Neural progenitor cell (in vitro differentiated cells): ENCODE results near the gene SAMHD1. TPM values are rescaled to one million over a fixed set of nuclear protein-coding genes. Genes with fewer than 3 reads are reported as not detected.

Source experiments
- DNase-seq: peaks from one replicate; pipeline ENCODE4 v3.0.0-alpha.2; 2016; ENCODE audit warnings: low spot score
- H2AFZ ChIP-seq: fragments of 200-600 bp; sonication (generic); replicated peaks from 2 replicates; pipeline ENCODE4 v1.6.1; 2016; ENCODE audit warnings: antibody characterized with exemption
- H3F3A ChIP-seq: fragments of 200-600 bp; sonication (generic); 2 replicates; pipeline ENCODE4 v1.6.1; 2016; ENCODE audit warnings: antibody characterized with exemption, low read depth
- H3K27ac ChIP-seq: fragments of 200-600 bp; sonication (generic); 2 replicates; pipeline ENCODE4 v1.5.1; 2016; ENCODE audit warnings: mild to moderate bottlenecking
- H3K27me3 ChIP-seq: fragments of 200-600 bp; sonication (generic); 2 replicates; pipeline ENCODE4 v1.6.1; 2016; ENCODE audit warnings: mild to moderate bottlenecking, moderate library complexity
- H3K36me3 ChIP-seq: fragments of 200-600 bp; sonication (generic); 2 replicates; pipeline ENCODE4 v1.5.1; 2016
- H3K4me1 ChIP-seq: fragments of 200-600 bp; sonication (generic); 2 replicates; pipeline ENCODE4 v1.6.1; 2016; ENCODE audit warnings: mixed run types
- H3K4me2 ChIP-seq: fragments of 200-600 bp; sonication (generic); 2 replicates; pipeline ENCODE4 v1.6.1; 2016
- H3K4me3 ChIP-seq: fragments of 200-600 bp; sonication (generic); 2 replicates; pipeline ENCODE4 v1.5.1; 2016
- H3K79me2 ChIP-seq: fragments of 200-600 bp; sonication (generic); 2 replicates; pipeline ENCODE4 v1.6.1; 2016; ENCODE audit warnings: low read depth
- H3K9ac ChIP-seq: fragments of 200-600 bp; sonication (generic); 2 replicates; pipeline ENCODE4 v1.6.1; 2016
- H3K9me3 ChIP-seq: fragments of 200-600 bp; sonication (generic); 2 replicates; pipeline ENCODE4 v1.5.1; 2016; ENCODE audit warnings: low read depth
- H4K20me1 ChIP-seq: fragments of 200-600 bp; sonication (generic); 2 replicates; pipeline ENCODE4 v1.6.1; 2016; ENCODE audit warnings: low read depth
- H3K27ac Mint-ChIP-seq: 3 replicates; pipeline ENCODE4 v1.8.0; 2021; ENCODE audit warnings: mixed read lengths
- H3K27me3 Mint-ChIP-seq: 2 replicates; pipeline ENCODE4 v1.8.0; 2022; ENCODE audit warnings: low read depth, mild to moderate bottlenecking, inconsistent platforms, moderate library complexity, mixed read lengths; ENCODE audit not compliant: insufficient read depth
- H3K36me3 Mint-ChIP-seq: 3 replicates; pipeline ENCODE4 v1.8.0; 2021; ENCODE audit warnings: mixed read lengths
- H3K4me1 Mint-ChIP-seq: 3 replicates; pipeline ENCODE4 v1.8.0; 2021; ENCODE audit warnings: mixed read lengths
- H3K4me3 Mint-ChIP-seq: 3 replicates; pipeline ENCODE4 v1.8.0; 2021; ENCODE audit warnings: mild to moderate bottlenecking, moderate library complexity, mixed read lengths
- H3K9me3 Mint-ChIP-seq: 3 replicates; pipeline ENCODE4 v1.8.0; 2020; ENCODE audit warnings: mixed read lengths
- EZH2 ChIP-seq: fragments of 200-600 bp; sonication (generic); IDR thresholded peaks from 2 replicates; pipeline ENCODE4 v1.6.1; 2017; ENCODE audit warnings: antibody characterized with exemption, mild to moderate bottlenecking, moderate library complexity
- EZH2phosphoT487 ChIP-seq: fragments of 200-600 bp; sonication (generic); IDR thresholded peaks from 2 replicates; pipeline ENCODE4 v1.6.1; 2017; ENCODE audit warnings: antibody characterized with exemption
- total RNA-seq: library from RNA; depleted of rRNA; stranded (reverse); fragments of >200 nt; gene quantifications from 2 replicates; pipeline ENCODE4 v1.2.3, GENCODE V29; 2015; ENCODE audit warnings: low replicate concordance
- TF ChIP-seq, protein P1 (sequence below): fragments of 200-600 bp; sonication (generic); IDR thresholded peaks from 2 replicates; pipeline ENCODE4 v1.5.1; 2017; ENCODE audit warnings: antibody characterized with exemption, mild to moderate bottlenecking

Gene SAMHD1
- total RNA-seq, 1 donor from 2014 or later = 29.0 TPM

GRCh38 chr20:36865076-36865860, 86.2 kb downstream of the SAMHD1 start:
- H3F3A ChIP-seq = peaks cover 7% of the 10 kb centered on the region
- no peak overlapping the region for H3K4me3 ChIP-seq
- H3K4me3 Mint-ChIP-seq = peak overlapping the region; percentile 84
- H3K4me1 Mint-ChIP-seq = peaks cover 19% of the 10 kb centered on the region
- no peak overlapping the region for H3K27ac Mint-ChIP-seq
- H3K79me2 ChIP-seq = peaks cover 30% of the 10 kb centered on the region
- H3K27me3 ChIP-seq = peaks cover 11% of the 10 kb centered on the region
- peaks cover 13% of the 10 kb centered on the region for H3K4me1 ChIP-seq
- H3K9me3 ChIP-seq = no peaks in the 10 kb centered on the region
- no peak overlapping the region for H3K27ac ChIP-seq
- no peaks in the 10 kb centered on the region for H3K36me3 ChIP-seq
- H3K9ac ChIP-seq = no peak overlapping the region
- no peak for DNase-seq
- no peaks in the 10 kb centered on the region for H3K9me3 Mint-ChIP-seq
- TF ChIP-seq EZH2phosphoT487 = no peak
- TF ChIP-seq, protein P1, sequence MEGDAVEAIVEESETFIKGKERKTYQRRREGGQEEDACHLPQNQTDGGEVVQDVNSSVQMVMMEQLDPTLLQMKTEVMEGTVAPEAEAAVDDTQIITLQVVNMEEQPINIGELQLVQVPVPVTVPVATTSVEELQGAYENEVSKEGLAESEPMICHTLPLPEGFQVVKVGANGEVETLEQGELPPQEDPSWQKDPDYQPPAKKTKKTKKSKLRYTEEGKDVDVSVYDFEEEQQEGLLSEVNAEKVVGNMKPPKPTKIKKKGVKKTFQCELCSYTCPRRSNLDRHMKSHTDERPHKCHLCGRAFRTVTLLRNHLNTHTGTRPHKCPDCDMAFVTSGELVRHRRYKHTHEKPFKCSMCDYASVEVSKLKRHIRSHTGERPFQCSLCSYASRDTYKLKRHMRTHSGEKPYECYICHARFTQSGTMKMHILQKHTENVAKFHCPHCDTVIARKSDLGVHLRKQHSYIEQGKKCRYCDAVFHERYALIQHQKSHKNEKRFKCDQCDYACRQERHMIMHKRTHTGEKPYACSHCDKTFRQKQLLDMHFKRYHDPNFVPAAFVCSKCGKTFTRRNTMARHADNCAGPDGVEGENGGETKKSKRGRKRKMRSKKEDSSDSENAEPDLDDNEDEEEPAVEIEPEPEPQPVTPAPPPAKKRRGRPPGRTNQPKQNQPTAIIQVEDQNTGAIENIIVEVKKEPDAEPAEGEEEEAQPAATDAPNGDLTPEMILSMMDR = no peak
- no peak for TF ChIP-seq EZH2
- peak overlapping the region; percentile 72 for H3K4me2 ChIP-seq
- no peak overlapping the region for H2AFZ ChIP-seq
- no peaks in the 10 kb centered on the region for H3K36me3 Mint-ChIP-seq
- peaks cover 23% of the 10 kb centered on the region for H4K20me1 ChIP-seq
- peaks cover 9% of the 10 kb centered on the region for H3K27me3 Mint-ChIP-seq

- peak; percentile 53 for DNase-seq
- no peak overlapping the region for H3K4me3 Mint-ChIP-seq
- peaks cover 6% of the 10 kb centered on the region for H3K27me3 Mint-ChIP-seq
- Histone ChIP-seq H3F3A (peaks cover 7% of the 10 kb centered on the region), H3K4me2 (peak overlapping the region; percentile 99), H3K4me3 (peak overlapping the region; percentile 93), H3K9me3 (no peaks in the 10 kb centered on the region), H3K27ac (no peak overlapping the region), H3K36me3 (no peaks in the 10 kb centered on the region), H4K20me1 (peaks cover 43% of the 10 kb centered on the region), H3K4me1 (peaks cover 13% of the 10 kb centered on the region), H2AFZ (no peak overlapping the region), H3K9ac (no peak overlapping the region), H3K27me3 (peaks cover 11% of the 10 kb centered on the region), H3K79me2 (peaks cover 49% of the 10 kb centered on the region)
- H3K36me3 Mint-ChIP-seq = peaks cover 1% of the 10 kb centered on the region
- H3K9me3 Mint-ChIP-seq = no peaks in the 10 kb centered on the region
- peaks cover 32% of the 10 kb centered on the region for H3K4me1 Mint-ChIP-seq
- TF ChIP-seq EZH2 (no peak), EZH2phosphoT487 (no peak)
- H3K27ac Mint-ChIP-seq = no peak overlapping the region
Observed at GRCh38 chr20:36862857-36863668, 88.4 kb downstream of the SAMHD1 start.

DNA sequence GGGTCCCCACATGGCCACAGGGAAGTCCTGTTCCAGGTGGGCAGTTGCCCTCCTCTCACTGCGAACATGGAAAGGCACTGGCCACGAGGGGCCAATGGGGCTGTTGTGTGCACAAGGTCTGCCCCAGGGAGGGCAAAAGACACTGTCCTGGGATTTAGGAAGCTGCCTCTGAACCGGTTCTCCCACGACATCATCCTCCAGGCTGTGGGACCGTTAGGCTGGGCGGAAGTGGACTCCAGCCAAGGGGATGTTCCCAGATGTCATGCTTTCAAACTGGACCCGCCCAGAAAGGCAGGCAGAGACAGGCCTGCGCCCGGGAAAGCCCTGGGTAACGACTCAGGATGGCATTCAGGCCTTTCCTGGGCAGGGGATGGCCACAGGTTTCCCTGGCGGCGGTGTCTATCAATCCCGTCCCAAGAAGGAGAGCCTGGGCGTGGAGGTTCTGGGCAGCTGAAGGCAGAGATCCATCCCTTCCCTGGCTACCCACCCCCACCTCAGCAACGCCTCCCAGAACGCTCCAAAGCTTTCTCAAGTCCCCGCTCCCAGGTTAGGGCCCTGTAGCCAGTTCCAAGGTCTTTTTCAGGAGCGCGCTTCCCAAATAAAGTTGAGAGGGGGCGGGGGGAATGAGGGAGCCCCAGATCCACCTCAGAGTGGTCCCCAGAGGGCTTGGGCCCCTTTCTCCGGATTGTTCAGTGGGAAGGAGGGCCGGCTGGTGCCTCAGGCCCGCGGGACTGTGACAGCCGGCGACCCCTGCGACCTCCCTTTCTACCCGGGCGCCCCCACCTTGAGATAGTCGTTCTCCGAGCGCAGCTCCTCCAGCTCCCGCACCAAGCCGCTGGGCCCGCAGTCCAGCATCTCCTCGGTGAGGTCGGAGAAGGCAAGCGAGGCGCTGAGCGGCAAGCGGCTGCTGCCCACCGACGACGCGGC, 89.4 kb downstream of the SAMHD1 start:
- Histone ChIP-seq H3K4me3 (peak overlapping the region; percentile 93), H3F3A (peaks cover 7% of the 10 kb centered on the region), H4K20me1 (peaks cover 52% of the 10 kb centered on the region), H3K79me2 (peaks cover 58% of the 10 kb centered on the region), H3K36me3 (no peaks in the 10 kb centered on the region), H3K9me3 (no peaks in the 10 kb centered on the region), H2AFZ (no peak overlapping the region), H3K4me1 (peaks cover 13% of the 10 kb centered on the region), H3K27me3 (peaks cover 11% of the 10 kb centered on the region), H3K9ac (peak overlapping the region; percentile 70), H3K4me2 (peak overlapping the region; percentile 99), H3K27ac (no peak overlapping the region)
- peak; percentile 55 for DNase-seq
- Mint-ChIP-seq H3K9me3 (no peaks in the 10 kb centered on the region), H3K27me3 (peaks cover 6% of the 10 kb centered on the region), H3K4me1 (peaks cover 34% of the 10 kb centered on the region), H3K4me3 (peak overlapping the region; percentile 91), H3K36me3 (peaks cover 3% of the 10 kb centered on the region), H3K27ac (peak overlapping the region; percentile 53)
- TF ChIP-seq, protein P1 = no peak
- no peak for TF ChIP-seq EZH2phosphoT487
- no peak for TF ChIP-seq EZH2
